HL-60 (cell line): ENCODE data around the gene MYOF.

Experiments
- CTCF ChIP-seq: IDR thresholded peaks from one replicate; pipeline ENCODE4 v1.5.1; 2011; ENCODE audit warnings: low read length, control low read depth, inconsistent platforms; ENCODE audit not compliant: insufficient read depth
- POLR2AphosphoS5 ChIP-seq: IDR thresholded peaks from 2 replicates; pipeline ENCODE4 v1.6.1; 2012; ENCODE audit warnings: low read depth
- SPI1 ChIP-seq: IDR thresholded peaks from 2 replicates; pipeline ENCODE4 v1.6.1; 2012; ENCODE audit warnings: low read depth, mild to moderate bottlenecking, borderline replicate concordance
- TF ChIP-seq, protein P1 (sequence below): IDR thresholded peaks from 2 replicates; pipeline ENCODE4 v1.6.1; 2012; ENCODE audit warnings: low read depth; ENCODE audit not compliant: insufficient replicate concordance

GRCh38 chr10:93438613-93439253, 43.4 kb downstream of the MYOF start:
- TF ChIP-seq, protein P1, sequence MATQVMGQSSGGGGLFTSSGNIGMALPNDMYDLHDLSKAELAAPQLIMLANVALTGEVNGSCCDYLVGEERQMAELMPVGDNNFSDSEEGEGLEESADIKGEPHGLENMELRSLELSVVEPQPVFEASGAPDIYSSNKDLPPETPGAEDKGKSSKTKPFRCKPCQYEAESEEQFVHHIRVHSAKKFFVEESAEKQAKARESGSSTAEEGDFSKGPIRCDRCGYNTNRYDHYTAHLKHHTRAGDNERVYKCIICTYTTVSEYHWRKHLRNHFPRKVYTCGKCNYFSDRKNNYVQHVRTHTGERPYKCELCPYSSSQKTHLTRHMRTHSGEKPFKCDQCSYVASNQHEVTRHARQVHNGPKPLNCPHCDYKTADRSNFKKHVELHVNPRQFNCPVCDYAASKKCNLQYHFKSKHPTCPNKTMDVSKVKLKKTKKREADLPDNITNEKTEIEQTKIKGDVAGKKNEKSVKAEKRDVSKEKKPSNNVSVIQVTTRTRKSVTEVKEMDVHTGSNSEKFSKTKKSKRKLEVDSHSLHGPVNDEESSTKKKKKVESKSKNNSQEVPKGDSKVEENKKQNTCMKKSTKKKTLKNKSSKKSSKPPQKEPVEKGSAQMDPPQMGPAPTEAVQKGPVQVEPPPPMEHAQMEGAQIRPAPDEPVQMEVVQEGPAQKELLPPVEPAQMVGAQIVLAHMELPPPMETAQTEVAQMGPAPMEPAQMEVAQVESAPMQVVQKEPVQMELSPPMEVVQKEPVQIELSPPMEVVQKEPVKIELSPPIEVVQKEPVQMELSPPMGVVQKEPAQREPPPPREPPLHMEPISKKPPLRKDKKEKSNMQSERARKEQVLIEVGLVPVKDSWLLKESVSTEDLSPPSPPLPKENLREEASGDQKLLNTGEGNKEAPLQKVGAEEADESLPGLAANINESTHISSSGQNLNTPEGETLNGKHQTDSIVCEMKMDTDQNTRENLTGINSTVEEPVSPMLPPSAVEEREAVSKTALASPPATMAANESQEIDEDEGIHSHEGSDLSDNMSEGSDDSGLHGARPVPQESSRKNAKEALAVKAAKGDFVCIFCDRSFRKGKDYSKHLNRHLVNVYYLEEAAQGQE, result no peak
- TF ChIP-seq CTCF (no peak), SPI1 (no peak), POLR2AphosphoS5 (no peak)
